ENCODE results near the gene NCBP3.

Gene NCBP3

DNA sequence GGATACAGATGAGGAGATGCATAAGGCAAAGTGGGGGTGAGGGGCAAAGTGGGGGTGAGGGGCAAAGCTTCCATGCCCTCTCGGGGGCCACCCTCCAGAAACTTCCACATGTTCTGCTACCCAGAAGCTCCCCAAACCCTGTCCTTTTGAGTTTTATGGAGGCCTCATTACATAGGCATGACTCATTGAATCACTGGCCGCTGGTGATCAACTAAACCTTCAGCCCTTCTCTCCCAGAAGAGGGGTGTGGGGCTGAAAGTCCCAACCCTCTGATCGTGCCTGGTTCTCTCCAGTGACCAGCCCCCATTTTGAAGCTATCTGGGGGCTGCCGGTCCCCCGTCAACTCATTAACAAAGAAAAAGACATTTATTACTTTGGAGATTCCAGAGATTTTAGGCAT, 72.5 kb downstream of the NCBP3 start:
- TF ChIP-seq, protein P1, sequence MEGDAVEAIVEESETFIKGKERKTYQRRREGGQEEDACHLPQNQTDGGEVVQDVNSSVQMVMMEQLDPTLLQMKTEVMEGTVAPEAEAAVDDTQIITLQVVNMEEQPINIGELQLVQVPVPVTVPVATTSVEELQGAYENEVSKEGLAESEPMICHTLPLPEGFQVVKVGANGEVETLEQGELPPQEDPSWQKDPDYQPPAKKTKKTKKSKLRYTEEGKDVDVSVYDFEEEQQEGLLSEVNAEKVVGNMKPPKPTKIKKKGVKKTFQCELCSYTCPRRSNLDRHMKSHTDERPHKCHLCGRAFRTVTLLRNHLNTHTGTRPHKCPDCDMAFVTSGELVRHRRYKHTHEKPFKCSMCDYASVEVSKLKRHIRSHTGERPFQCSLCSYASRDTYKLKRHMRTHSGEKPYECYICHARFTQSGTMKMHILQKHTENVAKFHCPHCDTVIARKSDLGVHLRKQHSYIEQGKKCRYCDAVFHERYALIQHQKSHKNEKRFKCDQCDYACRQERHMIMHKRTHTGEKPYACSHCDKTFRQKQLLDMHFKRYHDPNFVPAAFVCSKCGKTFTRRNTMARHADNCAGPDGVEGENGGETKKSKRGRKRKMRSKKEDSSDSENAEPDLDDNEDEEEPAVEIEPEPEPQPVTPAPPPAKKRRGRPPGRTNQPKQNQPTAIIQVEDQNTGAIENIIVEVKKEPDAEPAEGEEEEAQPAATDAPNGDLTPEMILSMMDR (IDR thresholded peaks at IDR 0.05; ENCODE audit: control insufficient read depth, insufficient read depth, low read depth, low read length, missing control alignments), result no peak
- no peak for DNase-seq (ENCODE audit: low read depth)
- no peak overlapping the region for H3K4me3 ChIP-seq (ENCODE audit: control insufficient read depth, low read depth, low read length)

DNA sequence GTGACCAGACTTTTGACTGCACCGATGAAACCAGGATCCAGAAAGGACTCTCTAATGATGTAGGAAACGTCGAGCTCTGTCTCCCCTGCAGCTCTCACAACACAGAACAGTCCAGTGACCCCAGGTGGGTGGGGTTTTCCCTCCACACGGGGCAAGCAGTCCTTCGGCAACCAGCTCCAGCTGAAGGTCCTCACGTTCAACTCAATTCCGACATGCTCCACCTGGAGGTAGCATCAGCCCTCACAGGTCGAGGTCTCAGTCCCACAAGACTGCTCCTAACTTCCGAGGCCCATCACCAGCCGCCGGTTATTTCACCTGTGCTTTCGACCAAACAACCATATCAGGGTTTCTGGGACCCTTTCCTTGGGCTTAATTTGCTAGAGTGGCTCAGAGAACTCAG, 73.3 kb downstream of the NCBP3 start:
- no peak for DNase-seq (ENCODE audit: low read depth)
- TF ChIP-seq, protein P1 (IDR thresholded peaks at IDR 0.05; ENCODE audit: control insufficient read depth, insufficient read depth, low read depth, low read length, missing control alignments), result no peak
- H3K4me3 ChIP-seq (ENCODE audit: control insufficient read depth, low read depth, low read length), result no peak overlapping the region

DNA sequence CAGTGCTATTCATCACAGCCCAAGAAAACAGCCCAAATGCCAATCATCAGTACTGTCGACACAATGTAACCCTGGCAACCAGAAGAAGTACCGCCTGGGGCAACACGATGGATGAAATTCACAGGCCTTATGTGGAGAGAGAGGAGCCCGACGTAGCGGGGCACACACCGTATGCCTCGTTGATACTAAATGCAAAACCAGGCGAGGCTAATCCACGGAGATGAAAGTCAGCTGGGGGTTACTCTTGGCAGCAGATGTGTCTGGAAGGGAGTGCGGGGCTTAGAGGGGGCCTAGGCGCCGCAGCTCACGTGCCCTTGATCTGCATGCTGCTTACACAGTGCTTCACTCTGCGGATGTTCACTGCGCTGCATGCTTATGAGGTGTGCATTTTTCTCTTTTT, 74.9 kb downstream of the NCBP3 start:
- DNase-seq (ENCODE audit: low read depth), result no peak
- TF ChIP-seq, protein P1 (IDR thresholded peaks at IDR 0.05; ENCODE audit: control insufficient read depth, insufficient read depth, low read depth, low read length, missing control alignments), result no peak
- no peak overlapping the region for H3K4me3 ChIP-seq (ENCODE audit: control insufficient read depth, low read depth, low read length)

DNA sequence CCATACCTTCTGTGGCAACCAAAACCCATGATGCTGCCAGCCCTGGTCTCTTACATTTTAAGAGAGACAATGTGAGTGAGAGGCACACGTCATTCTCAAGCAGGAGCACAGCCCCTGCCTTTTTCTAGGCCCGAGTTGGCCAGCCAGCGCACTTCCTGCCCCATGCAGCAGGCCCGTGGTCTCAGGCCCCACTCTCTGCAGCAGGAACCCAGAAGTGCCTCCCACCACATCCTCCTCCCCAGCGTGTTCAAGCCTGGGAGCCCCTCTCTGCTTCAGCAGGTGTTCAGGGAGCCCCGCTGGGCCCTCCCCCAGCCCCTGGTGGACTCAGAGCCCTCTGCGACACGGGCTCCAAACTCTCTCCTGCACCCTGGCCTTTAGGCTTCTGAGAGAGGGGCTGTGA, 75.6 kb downstream of the NCBP3 start:
- H3K4me3 ChIP-seq (ENCODE audit: control insufficient read depth, low read depth, low read length), result no peak overlapping the region
- no peak for DNase-seq (ENCODE audit: low read depth)
- TF ChIP-seq, protein P1 (IDR thresholded peaks at IDR 0.05; ENCODE audit: control insufficient read depth, insufficient read depth, low read depth, low read length, missing control alignments), result no peak

DNA sequence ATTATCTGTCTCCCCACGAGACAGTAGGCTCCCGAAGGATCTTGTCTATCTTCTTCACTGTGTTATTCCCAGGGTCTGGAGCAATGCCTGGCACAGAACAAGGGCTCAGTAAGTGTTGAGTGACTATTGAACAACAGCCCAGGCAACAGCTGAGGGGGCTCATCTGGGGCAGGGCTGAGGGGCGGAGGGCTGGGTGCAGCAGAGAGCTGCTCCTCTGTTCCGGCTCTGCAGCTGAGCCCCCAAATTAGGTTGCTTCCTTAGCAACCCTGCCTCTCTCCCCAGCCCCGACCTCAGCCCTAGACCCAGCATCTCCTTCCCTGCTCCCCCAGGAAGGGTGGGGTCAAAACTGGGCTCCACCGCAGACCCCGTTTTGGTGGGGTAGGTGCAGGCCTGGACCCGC, 77.3 kb downstream of the NCBP3 start:
- TF ChIP-seq, protein P1 (IDR thresholded peaks at IDR 0.05; ENCODE audit: control insufficient read depth, insufficient read depth, low read depth, low read length, missing control alignments), result no peak
- DNase-seq (ENCODE audit: low read depth), result no peak
- H3K4me3 ChIP-seq (ENCODE audit: control insufficient read depth, low read depth, low read length), result no peak overlapping the region

DNA sequence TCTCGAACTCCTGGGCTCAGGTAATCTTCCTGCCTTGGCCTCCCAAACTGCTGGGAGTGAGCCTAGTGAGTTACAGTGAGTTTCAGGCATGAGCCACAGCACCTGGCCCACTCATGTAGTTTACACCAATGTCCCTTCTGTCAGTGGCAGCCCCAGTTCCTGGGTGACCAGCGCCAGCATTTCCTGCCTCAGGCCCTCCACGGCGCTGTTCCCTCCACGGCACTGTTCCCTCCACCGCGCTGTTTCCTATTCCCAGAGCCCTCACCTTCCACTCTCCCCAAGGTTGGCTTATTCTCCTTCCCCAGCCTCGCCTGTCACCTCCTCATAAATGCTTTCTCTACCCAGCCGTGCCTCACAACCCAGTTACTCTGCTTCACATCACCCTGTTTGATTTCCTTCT, 77.7 kb downstream of the NCBP3 start:
- TF ChIP-seq, protein P1 (IDR thresholded peaks at IDR 0.05; ENCODE audit: control insufficient read depth, insufficient read depth, low read depth, low read length, missing control alignments), result no peak
- H3K4me3 ChIP-seq (ENCODE audit: control insufficient read depth, low read depth, low read length), result no peak overlapping the region
- no peak for DNase-seq (ENCODE audit: low read depth)

DNA sequence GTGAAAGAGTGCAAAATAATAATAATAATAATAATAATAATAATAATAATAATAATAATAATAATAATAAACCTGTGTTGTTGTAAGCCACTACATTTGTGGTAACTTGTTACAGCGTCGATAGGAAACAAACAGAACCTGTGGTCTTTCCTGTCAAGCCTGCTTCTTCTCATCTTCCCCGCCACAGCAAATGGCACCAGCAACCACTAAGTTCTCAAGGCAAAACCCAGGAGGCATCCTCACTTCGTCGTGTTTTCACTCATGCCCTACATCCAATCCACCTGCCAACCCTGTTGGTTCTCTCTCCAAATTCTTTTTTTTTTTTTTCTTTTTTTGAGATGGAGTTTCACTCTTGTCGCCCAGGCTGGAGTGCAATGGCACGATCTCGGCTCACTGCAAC, 79.3 kb downstream of the NCBP3 start:
- DNase-seq (ENCODE audit: low read depth), result no peak
- TF ChIP-seq, protein P1 (IDR thresholded peaks at IDR 0.05; ENCODE audit: control insufficient read depth, insufficient read depth, low read depth, low read length, missing control alignments), result no peak
- no peak overlapping the region for H3K4me3 ChIP-seq (ENCODE audit: control insufficient read depth, low read depth, low read length)

All from AG09309 (cell line).